Measurements from ENCODE around the gene DENND6B. TPM values are rescaled to one million over a fixed set of nuclear protein-coding genes. Genes with fewer than 3 reads are reported as not detected.

Gene DENND6B
- total RNA-seq, 1 experiment from 2014 or later, result 11.0 TPM

DNA sequence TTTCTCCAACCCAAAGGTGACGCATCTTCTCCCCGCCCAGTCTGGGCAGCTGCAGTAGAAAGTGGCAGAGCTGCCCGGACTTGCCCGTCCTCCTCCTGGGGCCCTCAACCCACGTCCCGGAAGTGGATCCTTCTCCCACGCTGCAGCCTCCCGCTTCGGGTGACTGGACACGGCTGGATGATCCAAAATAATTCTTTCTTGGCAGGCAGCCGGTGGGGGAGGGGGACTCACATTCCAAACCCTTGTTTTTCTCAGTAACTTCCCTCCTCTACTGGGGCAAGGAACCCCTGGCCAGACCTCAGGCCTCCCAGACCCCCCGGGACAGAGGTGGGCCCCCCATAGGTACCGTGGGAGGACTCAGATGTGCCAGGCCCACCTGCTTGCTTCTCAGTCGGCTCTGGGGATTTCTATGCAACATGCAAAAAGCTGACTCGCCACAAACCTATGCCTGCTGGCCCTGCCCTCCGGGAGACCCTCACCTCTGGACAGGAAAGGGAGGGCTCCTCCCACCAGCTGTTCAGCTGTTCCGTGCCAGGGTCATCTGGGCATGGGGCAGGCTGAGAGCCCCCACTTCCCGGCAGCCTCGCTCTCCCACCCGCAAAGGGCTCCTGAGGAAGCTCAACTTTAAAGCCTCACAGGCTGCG, 20.8 kb downstream of the DENND6B start:
- Histone ChIP-seq H3K4me3 (replicated peaks in 1 of 2; ENCODE audit: low read depth in 1 of 2, low read length in 2 of 2) (peak overlapping the region; percentile 70 to 91), H3K4me1 (ENCODE audit: control insufficient read depth in 1 of 2, insufficient read depth in 2 of 2, low read length in 2 of 2) (peaks cover 44 to 68% of the 10 kb centered on the region in 2 experiments), H3K27ac (ENCODE audit: low read depth, low read length) (peak overlapping the region; percentile 99), H3K79me2 (ENCODE audit: insufficient read depth, low read length) (peaks cover 59% of the 10 kb centered on the region), H3K9me3 (ENCODE audit: control insufficient read depth in 1 of 2, insufficient read depth in 1 of 2, low read depth in 1 of 2, low read length in 2 of 2) (no peaks in the 10 kb centered on the region), H3K9me2 (ENCODE audit: insufficient read depth) (no peaks in the 10 kb centered on the region), H3K4me2 (ENCODE audit: low read length) (peak overlapping the region; percentile 98), H4K20me1 (ENCODE audit: insufficient read depth) (no peaks in the 10 kb centered on the region), H3K9ac (ENCODE audit: low read length) (peak overlapping the region; percentile 96), H3K27me3 (ENCODE audit: insufficient read depth, low read length) (no peaks in the 10 kb centered on the region), H3K36me3 (ENCODE audit: control insufficient read depth in 1 of 2, insufficient read depth in 2 of 2, low read length in 2 of 2) (0 out of 4 replicates have a peak, but pooled peaks cover 0 to 2% of the 10 kb centered on the region in 2 experiments), H2AFZ (ENCODE audit: low read depth, low read length, poor library complexity, severe bottlenecking) (no peak overlapping the region)
- ChIA-PET RAD21 (ENCODE audit: low non-redundant PET in 1 of 2, low total read pairs in 2 of 2, uncharacterized antibody in 2 of 2, unreplicated experiment in 2 of 2) (interaction anchor here in 1 of 2 experiments (0.7 to 0.8 kb wide), 2 partner anchors 20 to 22 kb away, joined by 3 read pairs; no protein-coding TSS in a partner anchor), CTCF (interaction anchor here (1.2 kb wide), 1 partner anchor 13 kb away, joined by 3 read pairs; no protein-coding TSS in a partner anchor), POLR2A (interaction anchor here (0.9 to 1.8 kb wide), 4 partner anchors 10 to 33 kb away, joined by 3 to 5 read pairs (median 4); no protein-coding TSS in a partner anchor)
- DNase-seq (ENCODE audit: low read depth, low spot score), result peak; percentile 66
- BruUV-seq (replicated peaks), result TSS peak; percentile 97
- intact Hi-C loops (cut with micrococcal nuclease), result no loop called here
- peak; percentile 70 for ATAC-seq
- TF ChIP-seq POLR2AphosphoS5 (IDR thresholded peaks at IDR 0.05; ENCODE audit: low read depth, low read length) (peak; percentile 68), YY1 (IDR thresholded peaks at IDR 0.05; ENCODE audit: extremely low read depth, insufficient replicate concordance, low read depth, low read length) (peak; percentile 25), ELF1 (IDR thresholded peaks at IDR 0.05; ENCODE audit: borderline replicate concordance, low read depth) (no peak), CBX3 (IDR thresholded peaks at IDR 0.05; ENCODE audit: low read depth) (no peak)

DNA sequence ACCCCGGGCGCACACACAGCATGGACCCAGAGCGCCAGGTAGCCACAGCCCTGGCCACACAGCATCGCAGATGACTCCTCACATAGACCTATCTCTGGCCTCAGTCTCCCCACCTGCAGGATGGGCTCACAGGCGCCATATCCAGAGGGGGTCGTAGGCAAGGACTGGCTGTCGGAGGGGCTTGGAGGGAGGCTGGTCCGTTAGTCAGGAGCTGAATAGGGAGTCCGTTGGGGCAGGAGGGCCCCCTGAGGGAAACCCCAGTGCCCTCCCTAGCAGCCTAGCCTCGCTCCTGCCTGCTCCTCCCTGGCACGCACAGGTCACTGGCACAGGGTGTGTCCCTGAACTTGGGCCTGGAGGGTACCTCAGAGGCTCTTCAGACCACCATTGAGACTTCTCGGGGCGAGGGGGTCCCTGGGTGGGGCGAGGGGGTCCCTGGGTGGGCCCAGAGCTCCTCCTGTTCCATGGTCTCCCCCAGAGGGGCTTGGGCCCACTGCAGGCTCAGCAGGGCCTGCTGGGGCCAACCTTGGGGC, 21.4 kb downstream of the DENND6B start:
- H3K79me2 ChIP-seq (ENCODE audit: insufficient read depth, low read length), result peaks cover 65% of the 10 kb centered on the region
- no peak for TF ChIP-seq JUND (IDR thresholded peaks at IDR 0.05)
- peak; percentile 26; the same call in 1 of the 2 replicates for TF ChIP-seq ZFX (IDR thresholded peaks at IDR 0.05)
- TF ChIP-seq ZNF274 (IDR thresholded peaks at IDR 0.05; ENCODE audit: low read depth, low read length), result no peak
- no TSS peak for BruUV-seq (replicated peaks)
- DNase-seq (ENCODE audit: low read depth, low spot score) (no peak), ATAC-seq (peak; percentile 41)
- H3K27ac ChIP-seq (ENCODE audit: low read depth, low read length), result peak overlapping the region; percentile 99
- peak overlapping the region; percentile 96 for H3K9ac ChIP-seq (ENCODE audit: low read length)
- no peaks in the 10 kb centered on the region for H4K20me1 ChIP-seq (ENCODE audit: insufficient read depth)
- intact Hi-C loops (cut with micrococcal nuclease), result no loop called here
- H3K36me3 ChIP-seq (ENCODE audit: control insufficient read depth in 1 of 2, insufficient read depth in 2 of 2, low read length in 2 of 2), result 0 out of 4 replicates have a peak, but pooled peaks cover 0 to 2% of the 10 kb centered on the region in 2 experiments
- ChIA-PET CTCF (interaction anchor here (0.8 to 1.2 kb wide), 2 partner anchors 12 to 37 kb away, joined by 3 read pairs; no protein-coding TSS in a partner anchor), POLR2A (interaction anchor here (1.2 to 1.8 kb wide), 3 partner anchors 12 to 32 kb away, joined by 3 to 5 read pairs (median 4); no protein-coding TSS in a partner anchor), RAD21 (ENCODE audit: low non-redundant PET in 1 of 2, low total read pairs in 2 of 2, uncharacterized antibody in 2 of 2, unreplicated experiment in 2 of 2) (interaction anchor here in 1 of 2 experiments (0.7 to 0.8 kb wide), 2 partner anchors 21 to 22 kb away, joined by 3 read pairs; no protein-coding TSS in a partner anchor)
- H3K4me2 ChIP-seq (ENCODE audit: low read length), result peak overlapping the region; percentile 98
- H3K9me3 ChIP-seq (ENCODE audit: control insufficient read depth in 1 of 2, insufficient read depth in 1 of 2, low read depth in 1 of 2, low read length in 2 of 2), result no peaks in the 10 kb centered on the region
- peak overlapping the region; percentile 70 to 91 for H3K4me3 ChIP-seq (replicated peaks in 1 of 2; ENCODE audit: low read depth in 1 of 2, low read length in 2 of 2)
- peaks cover 50 to 74% of the 10 kb centered on the region in 2 experiments for H3K4me1 ChIP-seq (ENCODE audit: control insufficient read depth in 1 of 2, insufficient read depth in 2 of 2, low read length in 2 of 2)
- no peaks in the 10 kb centered on the region for H3K27me3 ChIP-seq (ENCODE audit: insufficient read depth, low read length)
- H3K9me2 ChIP-seq (ENCODE audit: insufficient read depth), result no peaks in the 10 kb centered on the region
- no peak overlapping the region for H2AFZ ChIP-seq (ENCODE audit: low read depth, low read length, poor library complexity, severe bottlenecking)
